NB4 (cell line): Measurements from ENCODE around the gene RAP1B.

Experiments
- POLR2A ChIP-seq: IDR thresholded peaks from 2 replicates; pipeline ENCODE4 v1.6.1; 2011; ENCODE audit warnings: mild to moderate bottlenecking; ENCODE audit not compliant: insufficient read length; ENCODE audit errors: extremely low read depth
- TF ChIP-seq, protein P1 (sequence below): IDR thresholded peaks from 2 replicates; pipeline ENCODE4 v1.6.1; 2011; ENCODE audit warnings: low read depth, low read length
- TF ChIP-seq, protein P2 (sequence below): IDR thresholded peaks from one replicate; pipeline ENCODE4 v1.5.1; 2012; ENCODE audit warnings: low read depth, low read length

DNA sequence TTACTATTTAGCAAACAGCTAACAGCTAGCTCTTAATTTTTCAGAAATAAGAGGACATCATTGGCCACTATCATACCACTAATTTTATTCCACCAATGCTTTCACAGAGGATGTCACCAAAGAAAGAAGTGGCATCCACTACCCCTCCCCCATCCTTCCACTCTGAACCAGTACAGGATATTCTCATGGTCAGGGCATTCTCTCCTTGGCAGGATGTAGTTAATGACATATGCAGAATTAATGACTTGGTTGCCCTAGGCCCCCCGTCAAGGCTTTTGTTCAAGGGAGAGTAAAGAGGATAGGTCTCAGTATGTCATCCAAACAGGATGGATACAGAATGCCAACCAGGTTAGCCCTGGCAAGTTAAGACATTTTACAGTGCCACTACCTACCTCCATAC, 57.2 kb downstream of the RAP1B start:
- TF ChIP-seq, protein P1, sequence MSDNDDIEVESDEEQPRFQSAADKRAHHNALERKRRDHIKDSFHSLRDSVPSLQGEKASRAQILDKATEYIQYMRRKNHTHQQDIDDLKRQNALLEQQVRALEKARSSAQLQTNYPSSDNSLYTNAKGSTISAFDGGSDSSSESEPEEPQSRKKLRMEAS, result no peak
- TF ChIP-seq, protein P2, sequence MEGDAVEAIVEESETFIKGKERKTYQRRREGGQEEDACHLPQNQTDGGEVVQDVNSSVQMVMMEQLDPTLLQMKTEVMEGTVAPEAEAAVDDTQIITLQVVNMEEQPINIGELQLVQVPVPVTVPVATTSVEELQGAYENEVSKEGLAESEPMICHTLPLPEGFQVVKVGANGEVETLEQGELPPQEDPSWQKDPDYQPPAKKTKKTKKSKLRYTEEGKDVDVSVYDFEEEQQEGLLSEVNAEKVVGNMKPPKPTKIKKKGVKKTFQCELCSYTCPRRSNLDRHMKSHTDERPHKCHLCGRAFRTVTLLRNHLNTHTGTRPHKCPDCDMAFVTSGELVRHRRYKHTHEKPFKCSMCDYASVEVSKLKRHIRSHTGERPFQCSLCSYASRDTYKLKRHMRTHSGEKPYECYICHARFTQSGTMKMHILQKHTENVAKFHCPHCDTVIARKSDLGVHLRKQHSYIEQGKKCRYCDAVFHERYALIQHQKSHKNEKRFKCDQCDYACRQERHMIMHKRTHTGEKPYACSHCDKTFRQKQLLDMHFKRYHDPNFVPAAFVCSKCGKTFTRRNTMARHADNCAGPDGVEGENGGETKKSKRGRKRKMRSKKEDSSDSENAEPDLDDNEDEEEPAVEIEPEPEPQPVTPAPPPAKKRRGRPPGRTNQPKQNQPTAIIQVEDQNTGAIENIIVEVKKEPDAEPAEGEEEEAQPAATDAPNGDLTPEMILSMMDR, result no peak
- TF ChIP-seq POLR2A, result no peak
